C4-2B (cell line): ENCODE data around the gene IRAK1.

ENCODE experiments used
- H3K27ac ChIP-seq: fragments of 450-650 bp; 2 replicates; pipeline ENCODE4 v1.5.1; 2017
- CTCF ChIP-seq: fragments of 450-650 bp; conservative IDR thresholded peaks from 2 replicates; pipeline ENCODE4 v1.5.1; 2017; ENCODE audit warnings: mild to moderate bottlenecking
- ZFX ChIP-seq: fragments of 450-650 bp; IDR thresholded peaks from 2 replicates; pipeline ENCODE4 v1.6.1; 2017

The IRAK1 gene

DNA sequence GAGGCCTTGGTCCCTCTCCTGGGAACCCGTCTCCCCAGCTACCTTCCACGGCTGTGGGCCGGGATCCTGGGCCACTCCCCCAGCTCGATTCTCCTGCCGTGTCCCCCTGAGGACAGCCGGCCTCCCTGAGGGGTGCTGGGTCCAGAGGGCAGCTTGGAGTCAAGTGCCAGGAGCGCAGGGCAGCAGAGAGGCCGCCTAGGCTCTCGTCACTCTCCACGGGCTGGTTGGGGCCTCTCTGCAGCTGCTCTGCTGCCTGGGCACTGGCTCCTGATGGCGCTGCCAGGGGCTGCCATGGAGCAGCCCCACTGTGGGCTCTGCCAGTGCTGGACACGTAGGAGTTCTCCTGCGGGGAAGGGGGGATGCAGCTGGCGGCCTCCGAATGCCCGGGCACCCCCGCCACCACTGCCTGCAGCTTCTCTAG, 6.7 kb downstream of the IRAK1 start:
- no peak overlapping the region for H3K27ac ChIP-seq
- TF ChIP-seq ZFX, result no peak
- no peak for TF ChIP-seq CTCF

DNA sequence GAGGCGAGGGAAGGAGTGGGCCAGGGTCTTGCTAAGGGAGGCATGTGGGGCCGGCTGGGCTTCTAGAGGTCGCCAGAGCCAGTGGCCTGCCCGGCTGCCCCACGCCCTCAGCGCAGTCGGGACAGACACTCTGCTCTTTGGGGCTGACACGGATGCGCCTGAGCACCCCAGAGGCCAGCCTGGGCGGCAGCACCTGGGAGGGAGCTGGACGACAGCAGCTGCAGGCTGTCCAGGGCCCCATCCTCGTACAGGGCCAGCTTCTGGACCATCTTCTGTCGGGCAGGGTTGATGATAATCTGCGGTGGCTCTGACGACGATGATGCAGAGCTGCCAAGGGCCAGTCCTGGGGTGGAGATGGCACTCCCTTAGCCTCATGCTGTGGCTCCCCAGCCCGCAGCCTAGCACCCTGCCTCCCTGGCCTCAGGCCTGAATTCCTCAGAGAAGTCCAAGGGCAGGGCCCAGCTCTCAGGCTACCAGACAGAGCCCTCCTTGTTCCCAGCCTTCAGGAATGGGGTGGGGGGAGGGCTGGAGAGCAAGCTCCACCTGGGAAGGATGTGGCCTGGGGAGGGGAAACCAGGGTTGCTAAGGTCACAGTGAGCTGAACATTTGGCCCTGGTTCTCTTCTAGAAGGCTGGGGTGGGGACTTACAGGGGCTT, 7.2 kb downstream of the IRAK1 start:
- no peak for TF ChIP-seq ZFX
- no peak for TF ChIP-seq CTCF

GRCh38 chrX:154011376-154012335, 8.0 kb downstream of the IRAK1 start:
- TF ChIP-seq CTCF (no peak), ZFX (no peak)
- no peak overlapping the region for H3K27ac ChIP-seq

More for the DNA sequence above, 7.2 kb downstream of the IRAK1 start:
- no peak overlapping the region for H3K27ac ChIP-seq

- H3K27ac ChIP-seq, result no peak overlapping the region
These were observed 9.2 kb downstream of the IRAK1 start for GRCh38 chrX:154010330-154011087.

GRCh38 chrX:154008521-154008920, 11.2 kb downstream of the IRAK1 start:
- no peak overlapping the region for H3K27ac ChIP-seq
- TF ChIP-seq CTCF, result no peak
- no peak for TF ChIP-seq ZFX

More at GRCh38 chrX:154010330-154011087, 9.2 kb downstream of the IRAK1 start:
- no peak for TF ChIP-seq ZFX
- TF ChIP-seq CTCF, result no peak

DNA sequence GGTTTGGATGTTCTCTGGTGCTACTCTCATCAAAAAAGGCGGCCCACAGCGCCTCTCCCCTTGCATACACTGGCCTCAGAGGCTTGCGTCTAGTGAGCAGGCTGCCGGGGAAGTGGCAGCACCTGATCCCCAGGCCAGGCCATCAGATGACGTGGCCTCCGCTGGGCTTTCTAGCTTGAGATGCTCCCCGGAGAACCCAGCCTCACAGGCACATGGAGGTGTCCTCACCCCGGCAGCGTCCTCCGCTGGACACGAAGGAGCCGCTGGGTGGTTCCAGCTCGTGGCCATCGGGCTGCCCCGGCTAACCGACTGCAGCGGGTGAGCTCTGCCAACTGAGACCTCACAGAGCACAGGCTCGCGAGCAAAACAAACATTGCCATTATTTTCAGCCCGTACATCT, 12.8 kb downstream of the IRAK1 start:
- TF ChIP-seq ZFX (no peak), CTCF (no peak)
- no peak overlapping the region for H3K27ac ChIP-seq
